Endodermal cell (in vitro differentiated cells): ENCODE results near the gene LEO1. TPM values are rescaled to one million over a fixed set of nuclear protein-coding genes. Genes with fewer than 3 reads are reported as not detected.

Experiments used
- DNase-seq: peaks from one replicate; pipeline ENCODE4 v3.0.0-alpha.2; 2017
- H3K27ac ChIP-seq: 2 replicates; pipeline ENCODE4 v1.5.1; 2013; ENCODE audit warnings: mild to moderate bottlenecking, low read depth, low read length, moderate library complexity
- H3K27me3 ChIP-seq: 2 replicates; pipeline ENCODE4 v1.6.1; 2013; ENCODE audit warnings: mild to moderate bottlenecking, low read length, moderate library complexity; ENCODE audit not compliant: insufficient read depth, control insufficient read depth, poor library complexity, severe bottlenecking
- H3K36me3 ChIP-seq: 2 replicates; pipeline ENCODE4 v1.7.0; 2013; ENCODE audit warnings: mild to moderate bottlenecking, low read length, moderate library complexity; ENCODE audit not compliant: control insufficient read depth, insufficient read depth
- H3K4me1 ChIP-seq: one replicate; pipeline ENCODE4 v1.7.0; 2013; ENCODE audit warnings: low read length; ENCODE audit not compliant: control insufficient read depth, insufficient read depth
- H3K4me3 ChIP-seq: 2 replicates; pipeline ENCODE4 v1.5.1; 2013; ENCODE audit warnings: mild to moderate bottlenecking, low read length, moderate library complexity
- H3K9ac ChIP-seq: 2 replicates; pipeline ENCODE4 v1.6.1; 2013; ENCODE audit warnings: mild to moderate bottlenecking, low read length, moderate library complexity; ENCODE audit not compliant: poor library complexity, severe bottlenecking; ENCODE audit errors: extremely low read depth
- H3K9me3 ChIP-seq: 2 replicates; pipeline ENCODE4 v1.6.1; 2013; ENCODE audit warnings: mild to moderate bottlenecking, low read length, moderate library complexity; ENCODE audit not compliant: control insufficient read depth
- H3K27ac Mint-ChIP-seq: 2 replicates; pipeline ENCODE4 v1.8.0; 2020; ENCODE audit warnings: mixed read lengths
- H3K27me3 Mint-ChIP-seq: 2 replicates; pipeline ENCODE4 v1.8.0; 2021; ENCODE audit warnings: mild to moderate bottlenecking, mixed read lengths; ENCODE audit not compliant: insufficient read depth
- H3K36me3 Mint-ChIP-seq: 2 replicates; pipeline ENCODE4 v1.8.0; 2020; ENCODE audit warnings: low read depth, mixed read lengths
- H3K4me1 Mint-ChIP-seq: 2 replicates; pipeline ENCODE4 v1.8.0; 2020; ENCODE audit warnings: mixed read lengths
- H3K4me3 Mint-ChIP-seq: 2 replicates; pipeline ENCODE4 v1.8.0; 2020; ENCODE audit warnings: mild to moderate bottlenecking, moderate library complexity, mixed read lengths
- H3K9me3 Mint-ChIP-seq: 2 replicates; pipeline ENCODE4 v1.8.0; 2020; ENCODE audit warnings: mild to moderate bottlenecking, mixed read lengths
- WGBS, 2 experiments: methylation state at CpG; one replicate each; pipeline versions ENCODE4 v1.1.5 to v1.1.7; 2013; ENCODE audit warnings: missing lambda C conversion rate in 2 of 2, mixed read lengths in 1 of 2; ENCODE audit not compliant: insufficient coverage in 1 of 2, insufficient read length in 1 of 2; 5-methylcytosine and 5-hydroxymethylcytosine counted together
- total RNA-seq, 2 donors: library from RNA; stranded (reverse); fragmentation: NEBNext Ultra II Directional in 1 of 2; extraction: Animal tissue kit (Norgen Biotek cat#: 25700) in 1 of 2; gene quantifications; 2 replicates in 1 of 2; 3 replicates in 1 of 2; pipeline ENCODE4 v1.2.1, GENCODE V29; 2021
- TF ChIP-seq, protein P1 (sequence below): fragments of 200-600 bp; sonication (generic); conservative IDR thresholded peaks from 2 replicates; pipeline ENCODE4 v1.5.0; 2021; ENCODE audit warnings: antibody characterized with exemption, mild to moderate bottlenecking

Gene LEO1
- total RNA-seq, 2 donors from 2014 or later, result 25.6 to 26.5 TPM

DNA sequence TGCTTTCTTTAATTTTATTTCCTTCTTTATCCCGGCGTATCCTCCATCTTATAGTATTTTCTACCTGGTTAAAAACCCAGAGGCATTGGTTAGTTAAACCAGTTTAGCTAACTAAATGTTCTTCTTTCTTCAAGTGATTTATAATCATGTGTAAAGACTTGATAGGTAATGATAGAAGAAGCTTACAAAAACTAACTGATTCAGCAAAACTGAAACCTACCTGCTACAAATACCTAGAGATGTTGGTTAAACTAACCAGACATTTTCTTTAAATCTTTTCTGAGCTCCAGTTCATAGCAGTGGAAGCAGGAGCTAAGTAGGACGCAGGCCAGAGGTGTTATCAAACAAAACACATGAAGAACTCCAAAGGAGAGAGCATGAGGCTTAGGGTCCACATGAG is 44.8 kb downstream of the LEO1 start:
- Histone ChIP-seq H3K9ac (no peak overlapping the region), H3K27me3 (no peaks in the 10 kb centered on the region), H3K9me3 (no peaks in the 10 kb centered on the region), H3K27ac (no peak overlapping the region), H3K4me3 (no peak overlapping the region), H3K4me1 (no peaks in the 10 kb centered on the region), H3K36me3 (peaks cover 31% of the 10 kb centered on the region)
- DNase-seq, result no peak
- TF ChIP-seq, protein P1, sequence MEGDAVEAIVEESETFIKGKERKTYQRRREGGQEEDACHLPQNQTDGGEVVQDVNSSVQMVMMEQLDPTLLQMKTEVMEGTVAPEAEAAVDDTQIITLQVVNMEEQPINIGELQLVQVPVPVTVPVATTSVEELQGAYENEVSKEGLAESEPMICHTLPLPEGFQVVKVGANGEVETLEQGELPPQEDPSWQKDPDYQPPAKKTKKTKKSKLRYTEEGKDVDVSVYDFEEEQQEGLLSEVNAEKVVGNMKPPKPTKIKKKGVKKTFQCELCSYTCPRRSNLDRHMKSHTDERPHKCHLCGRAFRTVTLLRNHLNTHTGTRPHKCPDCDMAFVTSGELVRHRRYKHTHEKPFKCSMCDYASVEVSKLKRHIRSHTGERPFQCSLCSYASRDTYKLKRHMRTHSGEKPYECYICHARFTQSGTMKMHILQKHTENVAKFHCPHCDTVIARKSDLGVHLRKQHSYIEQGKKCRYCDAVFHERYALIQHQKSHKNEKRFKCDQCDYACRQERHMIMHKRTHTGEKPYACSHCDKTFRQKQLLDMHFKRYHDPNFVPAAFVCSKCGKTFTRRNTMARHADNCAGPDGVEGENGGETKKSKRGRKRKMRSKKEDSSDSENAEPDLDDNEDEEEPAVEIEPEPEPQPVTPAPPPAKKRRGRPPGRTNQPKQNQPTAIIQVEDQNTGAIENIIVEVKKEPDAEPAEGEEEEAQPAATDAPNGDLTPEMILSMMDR, result no peak
- H3K27ac Mint-ChIP-seq, result no peak overlapping the region
- H3K36me3 Mint-ChIP-seq, result peaks cover 33% of the 10 kb centered on the region
- WGBS, 2 experiments, result 99 to 100% methylated on average over 1 to 3 of the region's 3 CpGs
- H3K4me1 Mint-ChIP-seq, result no peaks in the 10 kb centered on the region
- H3K4me3 Mint-ChIP-seq, result no peak overlapping the region
- H3K27me3 Mint-ChIP-seq, result no peaks in the 10 kb centered on the region
- H3K9me3 Mint-ChIP-seq, result no peaks in the 10 kb centered on the region

DNA sequence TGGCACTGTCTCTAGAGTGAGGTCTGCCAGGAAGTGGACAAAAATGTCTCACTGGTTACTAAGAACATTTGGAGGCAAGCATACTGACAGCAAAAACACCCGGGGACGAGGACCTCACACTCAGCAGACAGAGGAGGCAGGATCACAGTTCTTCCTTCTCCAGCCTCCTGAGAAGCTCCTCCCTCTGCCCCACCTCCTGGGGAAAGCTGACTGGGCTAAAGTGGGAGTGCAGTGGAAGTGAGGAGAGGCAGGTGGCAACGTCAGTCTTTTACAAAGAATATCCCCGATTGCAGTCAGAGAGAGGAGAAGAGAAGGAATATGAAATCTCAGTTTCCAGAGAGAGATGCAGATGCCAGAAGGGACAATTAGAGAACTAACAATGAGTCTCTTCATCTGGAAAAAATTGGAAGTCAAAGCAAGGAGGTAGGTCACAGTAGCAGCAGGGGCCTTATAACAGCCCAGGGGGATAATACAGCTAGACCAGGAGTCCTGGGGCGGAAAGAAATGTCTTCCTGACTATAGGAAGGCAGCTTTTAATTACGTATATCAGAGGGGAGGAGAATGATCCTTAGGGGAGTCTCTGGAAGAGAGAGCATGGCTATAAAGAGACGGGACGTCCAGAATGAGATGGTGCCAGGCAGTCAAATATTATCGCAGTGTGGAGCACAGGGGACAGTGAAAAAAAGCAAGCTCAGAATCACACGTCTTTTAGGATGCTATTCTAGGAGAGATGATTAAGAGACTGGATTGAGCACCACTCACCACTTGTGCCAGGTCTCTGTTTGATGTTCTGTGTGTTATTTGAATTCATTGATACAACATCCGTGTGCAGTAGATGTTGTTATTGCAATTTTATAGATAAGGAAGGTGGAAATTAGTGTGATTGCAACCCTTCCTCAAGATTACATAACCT is 47.2 kb downstream of the LEO1 start:
- Mint-ChIP-seq H3K4me1 (no peaks in the 10 kb centered on the region), H3K9me3 (no peaks in the 10 kb centered on the region), H3K27ac (no peak overlapping the region), H3K4me3 (no peak overlapping the region), H3K36me3 (peaks cover 40% of the 10 kb centered on the region), H3K27me3 (no peaks in the 10 kb centered on the region)
- H3K4me1 ChIP-seq, result no peaks in the 10 kb centered on the region
- H3K36me3 ChIP-seq, result peaks cover 38% of the 10 kb centered on the region
- peak overlapping the region; percentile 36 for H3K27ac ChIP-seq
- no peak overlapping the region for H3K9ac ChIP-seq
- no peaks in the 10 kb centered on the region for H3K27me3 ChIP-seq
- TF ChIP-seq, protein P1, result no peak
- DNase-seq, result peak; percentile 78
- no peaks in the 10 kb centered on the region for H3K9me3 ChIP-seq
- H3K4me3 ChIP-seq, result no peak overlapping the region
- 85 to 87% methylated on average over 9 to 11 of the region's 11 CpGs for WGBS, 2 experiments

DNA sequence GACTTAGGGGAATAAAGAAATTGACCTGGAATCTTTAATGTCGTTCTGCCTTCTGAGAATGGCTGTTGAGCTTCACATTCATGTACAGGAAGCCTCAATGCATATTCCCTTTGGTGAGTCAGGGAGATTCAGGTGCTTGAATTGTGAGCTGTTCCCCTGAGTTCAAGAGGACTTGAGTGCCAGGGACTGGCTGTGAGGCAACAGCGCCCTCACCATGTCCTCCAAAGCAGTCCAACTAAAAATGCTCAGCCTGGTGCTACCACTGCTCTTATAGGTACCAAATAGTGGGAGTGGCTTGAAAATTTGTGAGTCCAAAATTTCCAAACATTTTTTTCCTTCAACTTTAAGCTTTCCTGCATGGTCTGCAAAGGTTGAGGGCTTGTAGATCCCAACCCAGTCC is 54.1 kb downstream of the LEO1 start:
- 60 to 75% methylated on average over 1 to 2 of the region's 2 CpGs for WGBS, 2 experiments
- Histone ChIP-seq H3K36me3 (peaks cover 46% of the 10 kb centered on the region), H3K9ac (no peak overlapping the region), H3K27ac (no peak overlapping the region), H3K4me3 (no peak overlapping the region), H3K4me1 (no peaks in the 10 kb centered on the region), H3K27me3 (no peaks in the 10 kb centered on the region), H3K9me3 (no peaks in the 10 kb centered on the region)
- H3K4me1 Mint-ChIP-seq, result no peaks in the 10 kb centered on the region
- TF ChIP-seq, protein P1, result peak; percentile 77
- peak; percentile 80 for DNase-seq
- H3K27me3 Mint-ChIP-seq, result no peaks in the 10 kb centered on the region
- no peaks in the 10 kb centered on the region for H3K9me3 Mint-ChIP-seq
- H3K27ac Mint-ChIP-seq, result no peak overlapping the region
- peaks cover 54% of the 10 kb centered on the region for H3K36me3 Mint-ChIP-seq
- no peak overlapping the region for H3K4me3 Mint-ChIP-seq
